ENCODE results near the gene TCF23. TPM values are rescaled to one million over a fixed set of nuclear protein-coding genes. Genes with fewer than 3 reads are reported as not detected.
"Not testable (repeated sequence)": the region's sequence is repeated elsewhere in the genome, so short reads cannot be mapped to it uniquely, and the experiment has no call there.

The TCF23 gene
- total RNA-seq (under 1 TPM in 1 of 2 donors, not detected in 1; 0.06 TPM), polyA plus RNA-seq (ENCODE audit: insufficient read length in 2 of 2) (under 1 TPM in 1 of 2 donors, not detected in 1; 0.14 TPM)
- long read RNA-seq, donor 1: 0 reads
- long read RNA-seq, donor 2: 0 reads
- long read RNA-seq, donor 3: 0 reads
- long read RNA-seq, donor 4: 0 reads

DNA sequence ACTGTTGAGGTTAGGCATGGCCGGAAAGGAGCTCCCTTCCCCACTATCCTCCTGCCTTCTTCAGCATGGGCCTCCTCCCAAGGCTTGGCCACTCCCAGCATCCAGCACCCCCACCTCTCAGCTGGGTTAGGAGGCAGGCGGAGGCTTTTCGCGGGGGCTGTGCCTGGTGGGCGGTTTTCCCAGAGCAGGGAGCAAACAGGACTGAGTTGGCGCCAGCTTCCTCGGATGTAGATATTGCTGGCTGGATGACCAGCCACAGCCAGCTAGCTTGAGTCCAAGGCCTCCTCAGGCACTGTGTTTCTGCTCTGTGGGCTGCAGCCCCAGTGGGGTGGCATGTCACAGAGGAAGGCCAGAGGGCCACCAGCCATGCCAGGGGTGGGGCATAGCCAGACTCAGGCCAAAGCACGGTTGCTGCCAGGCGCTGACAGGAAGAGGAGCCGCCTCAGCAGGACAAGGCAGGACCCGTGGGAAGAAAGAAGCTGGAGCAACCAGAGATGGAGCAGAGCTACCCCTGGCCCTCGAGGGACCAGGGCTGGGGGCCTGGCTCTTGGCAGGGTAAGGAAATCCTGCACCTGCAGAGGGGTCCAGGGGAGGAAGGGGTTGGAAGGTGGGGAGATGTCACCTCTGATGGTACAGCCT lies at the start of gene TCF23:
Gene TCF23 (plus strand): TSS at position 204 of the 639 bp plus-strand sequence. CDS start 130 bp downstream, at position 334.
- no peak for DNase-seq (ENCODE audit: low read depth in 4 of 6, low spot score in 6 of 6)
- WGBS (ENCODE audit: insufficient coverage): 72% methylated on average over 9 of the region's 12 CpGs

GRCh38 chr2:27099334-27099955 lies 49.4 kb upstream of the TCF23 start:
- no peaks in the 10 kb centered on the region for H3K27me3 ChIP-seq (ENCODE audit: control insufficient read depth, insufficient read depth, low read length)
- 82% methylated on average over 18 of the region's 19 CpGs for WGBS (ENCODE audit: insufficient coverage)
- no peak for DNase-seq (ENCODE audit: low read depth in 4 of 6, low spot score in 6 of 6)
- H3K9me3 ChIP-seq (ENCODE audit: control insufficient read depth, insufficient read depth, low read length): no peaks in the 10 kb centered on the region
- H3K36me3 ChIP-seq (ENCODE audit: control insufficient read depth, insufficient read depth, low read length): peaks cover 44% of the 10 kb centered on the region
- no peak overlapping the region for H3K27ac ChIP-seq (ENCODE audit: low read depth, low read length)
- H3K4me3 ChIP-seq (ENCODE audit: low read depth, low read length): no peak overlapping the region
- H3K4me1 ChIP-seq (ENCODE audit: control insufficient read depth, insufficient read depth, low read length): peaks cover 13% of the 10 kb centered on the region

More for the DNA sequence above, at the start of gene TCF23:
- no peaks in the 10 kb centered on the region for H3K36me3 ChIP-seq (ENCODE audit: control insufficient read depth, insufficient read depth, low read length)
- no peak within 1 kb of the TSS for H3K27ac ChIP-seq (ENCODE audit: low read depth, low read length)
- no peak within 1 kb of the TSS for H3K4me3 ChIP-seq (ENCODE audit: low read depth, low read length)
- H3K27me3 ChIP-seq (ENCODE audit: control insufficient read depth, insufficient read depth, low read length): no peaks in the 10 kb centered on the region
- H3K4me1 ChIP-seq (ENCODE audit: control insufficient read depth, insufficient read depth, low read length): no peaks in the 10 kb centered on the region
- no peaks in the 10 kb centered on the region for H3K9me3 ChIP-seq (ENCODE audit: control insufficient read depth, insufficient read depth, low read length)

DNA sequence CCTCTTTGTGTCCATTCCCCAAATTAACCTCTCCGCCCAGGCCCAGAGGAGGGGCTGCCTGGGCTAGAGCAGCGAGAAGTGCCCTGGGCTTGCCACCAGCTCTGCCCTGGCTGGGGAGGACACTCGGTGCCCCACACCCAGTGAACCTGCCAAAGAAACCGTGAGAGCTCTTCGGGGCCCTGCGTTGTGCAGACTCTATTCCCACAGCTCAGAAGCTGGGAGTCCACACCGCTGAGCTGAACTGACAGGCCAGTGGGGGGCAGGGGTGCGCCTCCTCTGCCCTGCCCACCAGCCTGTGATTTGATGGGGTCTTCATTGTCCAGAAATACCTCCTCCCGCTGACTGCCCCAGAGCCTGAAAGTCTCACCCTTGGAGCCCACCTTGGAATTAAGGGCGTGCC lies 48.8 kb upstream of the TCF23 start:
- 57% methylated on average over 7 of the region's 10 CpGs for WGBS (ENCODE audit: insufficient coverage)

GRCh38 chr2:27102329-27102728 lies 46.5 kb upstream of the TCF23 start:
- DNase-seq (ENCODE audit: low read depth in 4 of 6, low spot score in 6 of 6): no peak
- no peaks in the 10 kb centered on the region for H3K4me1 ChIP-seq (ENCODE audit: control insufficient read depth, insufficient read depth, low read length)
- 93% methylated on average over 3 of the region's 5 CpGs for WGBS (ENCODE audit: insufficient coverage)

More for the DNA sequence above, 48.8 kb upstream of the TCF23 start:
- Histone ChIP-seq H3K27ac (ENCODE audit: low read depth, low read length) (no peak overlapping the region), H3K4me1 (ENCODE audit: control insufficient read depth, insufficient read depth, low read length) (peaks cover 13% of the 10 kb centered on the region), H3K27me3 (ENCODE audit: control insufficient read depth, insufficient read depth, low read length) (no peaks in the 10 kb centered on the region), H3K4me3 (ENCODE audit: low read depth, low read length) (no peak overlapping the region), H3K36me3 (ENCODE audit: control insufficient read depth, insufficient read depth, low read length) (peaks cover 40% of the 10 kb centered on the region), H3K9me3 (ENCODE audit: control insufficient read depth, insufficient read depth, low read length) (no peaks in the 10 kb centered on the region)
- no peak for DNase-seq (ENCODE audit: low read depth in 4 of 6, low spot score in 6 of 6)

GRCh38 chr2:27105981-27106380 lies 42.8 kb upstream of the TCF23 start:
- Histone ChIP-seq H3K4me1 (ENCODE audit: control insufficient read depth, insufficient read depth, low read length) (no peaks in the 10 kb centered on the region), H3K27ac (ENCODE audit: low read depth, low read length) (no peak overlapping the region), H3K36me3 (ENCODE audit: control insufficient read depth, insufficient read depth, low read length) (peaks cover 23% of the 10 kb centered on the region), H3K27me3 (ENCODE audit: control insufficient read depth, insufficient read depth, low read length) (no peaks in the 10 kb centered on the region), H3K4me3 (ENCODE audit: low read depth, low read length) (no peak overlapping the region), H3K9me3 (ENCODE audit: control insufficient read depth, insufficient read depth, low read length) (no peaks in the 10 kb centered on the region)
- DNase-seq (ENCODE audit: low read depth in 4 of 6, low spot score in 6 of 6): no peak
- 92% methylated on average over 2 of the region's 3 CpGs for WGBS (ENCODE audit: insufficient coverage)

More at GRCh38 chr2:27102329-27102728, 46.5 kb upstream of the TCF23 start:
- Histone ChIP-seq H3K36me3 (ENCODE audit: control insufficient read depth, insufficient read depth, low read length) (peaks cover 38% of the 10 kb centered on the region), H3K27ac (ENCODE audit: low read depth, low read length) (no peak overlapping the region), H3K4me3 (ENCODE audit: low read depth, low read length) (no peak overlapping the region), H3K27me3 (ENCODE audit: control insufficient read depth, insufficient read depth, low read length) (no peaks in the 10 kb centered on the region), H3K9me3 (ENCODE audit: control insufficient read depth, insufficient read depth, low read length) (no peaks in the 10 kb centered on the region)

GRCh38 chr2:27108221-27108620 lies 40.6 kb upstream of the TCF23 start:
- Histone ChIP-seq H3K4me1 (ENCODE audit: control insufficient read depth, insufficient read depth, low read length) (no peaks in the 10 kb centered on the region), H3K9me3 (ENCODE audit: control insufficient read depth, insufficient read depth, low read length) (no peaks in the 10 kb centered on the region), H3K4me3 (ENCODE audit: low read depth, low read length) (no peak overlapping the region), H3K27ac (ENCODE audit: low read depth, low read length) (no peak overlapping the region), H3K36me3 (ENCODE audit: control insufficient read depth, insufficient read depth, low read length) (peaks cover 12% of the 10 kb centered on the region), H3K27me3 (ENCODE audit: control insufficient read depth, insufficient read depth, low read length) (no peaks in the 10 kb centered on the region)
- DNase-seq (ENCODE audit: low read depth in 4 of 6, low spot score in 6 of 6): no peak
- WGBS (ENCODE audit: insufficient coverage): no CpG with 5 or more reads among the region's 2 CpGs

DNA sequence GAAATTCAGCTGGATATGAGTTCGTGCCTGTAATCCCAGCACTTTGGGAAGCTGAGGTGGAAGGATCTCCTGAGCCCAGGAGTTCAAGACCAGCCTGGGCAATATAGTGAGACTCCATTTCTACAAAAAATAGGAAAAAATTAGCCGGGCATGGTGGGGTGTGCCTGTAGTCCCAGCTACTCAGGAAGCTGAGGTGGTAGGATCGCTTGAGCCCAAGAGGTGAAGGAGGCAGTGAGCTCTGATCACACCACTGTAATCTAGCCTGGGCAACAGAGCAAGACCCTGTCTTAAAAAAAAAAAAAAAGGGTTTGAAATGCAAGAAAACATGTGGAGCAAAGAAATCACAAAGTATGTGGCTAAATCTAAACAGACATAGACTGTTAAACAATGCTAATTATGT lies 39.7 kb upstream of the TCF23 start:
- H3K27ac ChIP-seq (ENCODE audit: low read depth, low read length): no peak overlapping the region
- no peak overlapping the region for H3K4me3 ChIP-seq (ENCODE audit: low read depth, low read length)
- no peaks in the 10 kb centered on the region for H3K4me1 ChIP-seq (ENCODE audit: control insufficient read depth, insufficient read depth, low read length)
- 100% methylated on average over 2 of the region's 3 CpGs for WGBS (ENCODE audit: insufficient coverage)
- no peak for DNase-seq (ENCODE audit: low read depth in 4 of 6, low spot score in 6 of 6)
- peaks cover 10% of the 10 kb centered on the region for H3K36me3 ChIP-seq (ENCODE audit: control insufficient read depth, insufficient read depth, low read length)
- no peaks in the 10 kb centered on the region for H3K9me3 ChIP-seq (ENCODE audit: control insufficient read depth, insufficient read depth, low read length)
- no peaks in the 10 kb centered on the region for H3K27me3 ChIP-seq (ENCODE audit: control insufficient read depth, insufficient read depth, low read length)

DNA sequence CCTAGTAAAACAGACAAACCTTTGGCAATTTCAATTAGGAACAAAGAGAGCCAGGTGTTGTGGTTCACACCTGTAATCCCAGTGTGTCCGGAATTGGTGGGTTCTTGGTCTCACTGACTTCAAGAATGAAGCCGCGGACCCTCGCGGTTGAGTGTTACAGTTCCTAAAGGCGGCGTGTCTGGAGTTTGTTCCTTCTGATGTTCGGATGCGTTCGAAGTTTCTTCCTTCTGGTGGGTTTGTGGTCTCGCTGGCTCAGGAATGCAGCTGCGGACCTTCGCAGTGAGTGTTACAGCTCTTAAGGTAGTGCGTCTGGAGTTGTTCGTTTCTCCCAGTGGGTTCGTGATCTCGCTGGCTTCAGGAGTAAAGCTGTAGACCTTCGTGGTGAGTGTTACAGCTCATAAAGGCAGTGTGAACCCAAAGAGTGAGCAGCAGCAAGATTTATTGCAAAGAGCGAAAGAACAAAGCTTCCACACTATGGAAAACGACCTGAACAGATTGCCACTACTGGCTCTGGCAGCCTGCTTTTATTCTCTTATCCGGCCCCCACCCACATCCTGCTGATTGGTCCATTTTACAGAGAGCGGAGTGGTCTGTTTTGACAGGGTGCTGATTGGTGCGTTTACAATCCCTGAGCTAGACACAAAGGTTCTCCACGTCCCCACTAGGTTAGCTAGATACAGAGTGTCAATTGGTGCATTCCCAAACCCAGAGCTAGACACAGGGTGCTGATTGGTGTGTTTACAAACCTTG lies 38.0 kb upstream of the TCF23 start:
- H3K9me3 ChIP-seq (ENCODE audit: control insufficient read depth, insufficient read depth, low read length); H3K36me3 ChIP-seq (ENCODE audit: control insufficient read depth, insufficient read depth, low read length); DNase-seq (ENCODE audit: low read depth in 4 of 6, low spot score in 6 of 6); H3K4me3 ChIP-seq (ENCODE audit: low read depth, low read length); H3K27me3 ChIP-seq (ENCODE audit: control insufficient read depth, insufficient read depth, low read length); H3K4me1 ChIP-seq (ENCODE audit: control insufficient read depth, insufficient read depth, low read length); H3K27ac ChIP-seq (ENCODE audit: low read depth, low read length): not testable (repeated sequence)
- WGBS (ENCODE audit: insufficient coverage): 82% methylated on average over 17 of the region's 24 CpGs

DNA sequence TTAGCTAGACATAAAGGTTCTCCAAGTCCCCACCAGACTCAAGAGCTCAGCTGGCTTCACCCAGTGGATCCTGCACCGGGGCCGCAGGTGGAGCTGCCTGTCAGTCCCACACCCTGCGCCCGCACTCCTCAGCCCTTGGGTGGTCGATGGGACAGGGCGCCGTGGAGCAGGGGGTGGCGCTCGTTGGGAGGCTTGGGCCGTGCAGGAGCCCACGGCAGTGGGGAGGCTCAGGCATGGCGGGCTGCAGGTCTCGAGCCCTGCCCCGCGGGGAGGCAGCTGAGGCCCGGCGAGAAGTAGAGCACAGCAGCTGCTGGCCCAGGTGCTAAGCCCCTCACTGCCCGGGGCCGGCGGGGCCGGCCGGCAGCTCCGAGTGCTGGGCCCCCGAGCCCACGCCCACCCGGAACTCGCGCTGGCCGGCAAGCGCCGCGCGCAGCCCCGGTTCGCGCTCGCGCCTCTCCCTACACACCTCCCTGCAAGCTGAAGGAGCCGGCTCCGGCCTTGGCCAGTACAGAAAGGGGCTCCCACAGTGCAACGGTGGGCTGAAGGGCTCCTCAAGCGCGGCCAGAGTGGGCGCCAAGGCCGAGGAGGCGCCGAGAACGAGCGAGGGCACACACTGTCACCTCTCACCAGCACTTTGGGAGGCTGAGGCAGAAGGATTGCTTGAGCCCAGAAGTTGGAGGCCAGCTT lies 37.3 kb upstream of the TCF23 start:
- H3K27ac ChIP-seq (ENCODE audit: low read depth, low read length); H3K27me3 ChIP-seq (ENCODE audit: control insufficient read depth, insufficient read depth, low read length); H3K36me3 ChIP-seq (ENCODE audit: control insufficient read depth, insufficient read depth, low read length); DNase-seq (ENCODE audit: low read depth in 4 of 6, low spot score in 6 of 6); H3K4me1 ChIP-seq (ENCODE audit: control insufficient read depth, insufficient read depth, low read length); H3K4me3 ChIP-seq (ENCODE audit: low read depth, low read length); H3K9me3 ChIP-seq (ENCODE audit: control insufficient read depth, insufficient read depth, low read length): not testable (repeated sequence)
- 92% methylated on average over 49 of the region's 49 CpGs for WGBS (ENCODE audit: insufficient coverage)
